Endothelial cell of umbilical vein (primary cell): ENCODE measurements around the gene NCAPG2. TPM values are rescaled to one million over a fixed set of nuclear protein-coding genes. Genes with fewer than 3 reads are reported as not detected.

Experiments
- BruUV-seq: library from RNA; stranded (reverse); fragments of 400-500 nt; replicated peaks from 2 replicates; lab custom pipeline; 2021; lab: Mats Ljungman, UMichigan
- CTCF ChIA-PET: fragments of 300-600, 350-600 bp; sonication (Branson Sonifier 250); formaldehyde crosslinking; loops from one replicate; lab custom pipeline; 2021; ENCODE audit warnings: antibody characterized with exemption, inconsistent platforms; lab: Charles Lee
- POLR2A ChIA-PET: fragments of 300-600, 350-600 bp; sonication (Branson Sonifier 250); formaldehyde crosslinking; loops from one replicate; lab custom pipeline; 2021; ENCODE audit warnings: antibody characterized with exemption, inconsistent platforms; lab: Charles Lee
- DNase-seq: peaks from one replicate; pipeline ENCODE4 v3.0.0-alpha.2; 2011; ENCODE audit warnings: low read depth, low spot score
- FAIRE-seq: peaks from 2 replicates; lab custom pipeline; 2011; peaks lifted over from hg19 to GRCh38; lab: Jason Lieb, UNC
- H2AFZ ChIP-seq: 2 replicates; pipeline ENCODE4 v1.6.0; 2012; ENCODE audit warnings: low read depth, low read length, control low read depth, inconsistent platforms
- H3K27ac ChIP-seq: 2 replicates; pipeline ENCODE4 v1.5.1; 2011; ENCODE audit warnings: low read depth, mild to moderate bottlenecking, control low read depth, low read length, moderate library complexity; ENCODE audit not compliant: insufficient read depth
- H3K27me3 ChIP-seq, 2 experiments: 2 replicates each; pipeline versions ENCODE4 v1.6.0 to v1.6.1; 2011; ENCODE audit warnings: low read length in 2 of 2, mixed read lengths in 1 of 2; ENCODE audit not compliant: control insufficient read depth in 2 of 2, insufficient read depth in 2 of 2
- H3K36me3 ChIP-seq, 2 experiments: 2 replicates in 1 of 2; 3 replicates in 1 of 2; pipeline ENCODE4 v1.5.1; 2011; ENCODE audit warnings: low read length in 2 of 2, mild to moderate bottlenecking in 1 of 2, moderate library complexity in 1 of 2; ENCODE audit not compliant: control insufficient read depth in 2 of 2, insufficient read depth in 2 of 2; ENCODE audit errors: extremely low read depth in 1 of 2
- H3K4me1 ChIP-seq: 3 replicates; pipeline ENCODE4 v1.5.1; 2011; ENCODE audit warnings: mild to moderate bottlenecking, low read length; ENCODE audit not compliant: control insufficient read depth, insufficient read depth; ENCODE audit errors: extremely low read depth
- H3K4me2 ChIP-seq: 2 replicates; pipeline ENCODE4 v1.6.1; 2011; ENCODE audit warnings: low read length, control low read depth, mixed read lengths; ENCODE audit not compliant: insufficient read depth
- H3K4me3 ChIP-seq, 3 experiments: fragments of 200-600 bp in 1 of 3; sonication (generic), shearing (Covaris generic) in 1 of 3; replicated peaks in 1 of 3; 2 replicates each; pipeline ENCODE4 v1.5.1; 2011 to 2016; ENCODE audit warnings: control low read depth in 3 of 3, low read length in 3 of 3, mild to moderate bottlenecking in 2 of 3, inconsistent platforms in 1 of 3, low read depth in 1 of 3, moderate library complexity in 1 of 3; ENCODE audit not compliant: insufficient read depth in 1 of 3
- H3K79me2 ChIP-seq: 2 replicates; pipeline ENCODE4 v1.6.0; 2012; ENCODE audit warnings: low read length, inconsistent platforms; ENCODE audit not compliant: control insufficient read depth, insufficient read depth
- H3K9ac ChIP-seq: replicated peaks from 2 replicates; pipeline ENCODE3; 2011; ENCODE audit warnings: low read length, control low read depth; ENCODE audit not compliant: insufficient read depth; ENCODE audit errors: extremely low read depth
- H3K9me1 ChIP-seq: replicated peaks from 3 replicates; pipeline ENCODE4 v1.6.0; 2011; ENCODE audit warnings: mild to moderate bottlenecking, low read length; ENCODE audit not compliant: control insufficient read depth, insufficient read depth; ENCODE audit errors: extremely low read depth
- H3K9me3 ChIP-seq: replicated peaks from 2 replicates; pipeline ENCODE4 v1.5.1; 2012; ENCODE audit warnings: low read length, inconsistent platforms; ENCODE audit not compliant: control insufficient read depth, insufficient read depth
- H4K20me1 ChIP-seq: replicated peaks from 2 replicates; pipeline ENCODE3; 2011; ENCODE audit warnings: mild to moderate bottlenecking, low read length; ENCODE audit not compliant: control insufficient read depth, insufficient read depth; ENCODE audit errors: extremely low read depth
- CTCF ChIP-seq, 2 donors: IDR thresholded peaks; 1 replicate in 1 of 2; 2 replicates in 1 of 2; pipeline ENCODE4 v1.5.1; 2011; ENCODE audit warnings: low read length in 2 of 2, mild to moderate bottlenecking in 2 of 2, moderate library complexity in 2 of 2, control low read depth in 1 of 2, inconsistent platforms in 1 of 2, low read depth in 1 of 2; ENCODE audit not compliant: insufficient read depth in 1 of 2; ENCODE audit errors: extremely low read depth in 1 of 2
- EZH2 ChIP-seq: IDR thresholded peaks from 2 replicates; pipeline ENCODE4 v1.6.1; 2012; ENCODE audit warnings: borderline replicate concordance, low read depth, mild to moderate bottlenecking, moderate library complexity, low read length, inconsistent platforms; ENCODE audit not compliant: severe bottlenecking
- FOS ChIP-seq: IDR thresholded peaks from 2 replicates; pipeline ENCODE4 v1.6.1; 2011; ENCODE audit warnings: mild to moderate bottlenecking, low read length, moderate library complexity, borderline replicate concordance; ENCODE audit not compliant: insufficient read depth
- GATA2 ChIP-seq: IDR thresholded peaks from 2 replicates; pipeline ENCODE4 v1.7.0; 2011; ENCODE audit warnings: low read depth, mild to moderate bottlenecking, moderate library complexity, mixed read lengths, low read length; ENCODE audit not compliant: insufficient read length, insufficient read depth
- JUN ChIP-seq: IDR thresholded peaks from 2 replicates; pipeline ENCODE4 v1.6.1; 2011; ENCODE audit warnings: borderline replicate concordance, low read depth; ENCODE audit not compliant: insufficient read length, insufficient read depth
- MAX ChIP-seq: IDR thresholded peaks from 2 replicates; pipeline ENCODE4 v1.6.1; 2011; ENCODE audit not compliant: insufficient read depth, insufficient read length
- MYC ChIP-seq: IDR thresholded peaks from one replicate; pipeline ENCODE4 v1.6.1; 2011; ENCODE audit warnings: mild to moderate bottlenecking, low read depth, low read length
- POLR2A ChIP-seq: IDR thresholded peaks from 2 replicates; pipeline ENCODE4 v1.6.1; 2012; ENCODE audit warnings: low read depth, mild to moderate bottlenecking, control low read depth, low read length
- POLR2AphosphoS5 ChIP-seq: IDR thresholded peaks from 2 replicates; pipeline ENCODE4 v1.6.1; 2012; ENCODE audit warnings: low read depth, mild to moderate bottlenecking, control low read depth, low read length, moderate library complexity; ENCODE audit not compliant: insufficient read depth
- dilution Hi-C: fragments of 300-500 bp; cut with MboI; formaldehyde crosslinking; loops from one replicate; pipeline ENCODE4 v1.15.0; 2019; ENCODE audit warnings: low sequenced_read_pairs; ENCODE audit not compliant: extremely low pct_ligation_motif_present
- intact Hi-C: fragments of 100-400 bp; cut with micrococcal nuclease; formaldehyde crosslinking; loops from one replicate; pipeline ENCODE4 v1.10.0; 2022
- polyA plus RNA-seq, 4 experiments: library from polyadenylated mRNA; depleted of rRNA in 3 of 4; stranded (reverse) in 3 of 4; unstranded in 1 of 4; fragments of >200 nt; gene quantifications; 2 replicates each; pipeline versions ENCODE4 v1.2.1 to v1.2.3, GENCODE V29; 2011 to 2012; ENCODE audit warnings: missing spikeins in 1 of 4
- total RNA-seq: library from RNA; stranded (reverse); gene quantifications from 2 replicates; pipeline ENCODE4 v1.2.3, GENCODE V29; 2021

NCAPG2 gene
- total and polyA plus RNA-seq, 2 donors (not counting 3 experiments of a cell fraction or from before 2014, with no cell fraction given) = 19.2 to 62.3 TPM

- POLR2A ChIA-PET = no interaction called here
- DNase-seq = no peak
Observed at GRCh38 chr7:158655931-158656441, 48.6 kb downstream of the NCAPG2 start.

More at GRCh38 chr7:158655931-158656441, 48.6 kb downstream of the NCAPG2 start:
- Histone ChIP-seq H4K20me1 (no peaks in the 10 kb centered on the region), H3K4me1 (no peaks in the 10 kb centered on the region), H3K27ac (no peak overlapping the region), H3K79me2 (no peaks in the 10 kb centered on the region), H2AFZ (no peak overlapping the region), H3K9ac (no peak overlapping the region), H3K4me2 (no peak overlapping the region), H3K9me3 (no peaks in the 10 kb centered on the region), H3K4me3 (no peak overlapping the region), H3K9me1 (no peaks in the 10 kb centered on the region), H3K27me3 (no peaks in the 10 kb centered on the region), H3K36me3 (peaks cover 6 to 14% of the 10 kb centered on the region in 2 experiments)
- no peak for TF ChIP-seq MAX
- no peak for TF ChIP-seq JUN
- no peak for TF ChIP-seq MYC
- TF ChIP-seq POLR2A = no peak
- TF ChIP-seq POLR2AphosphoS5 = no peak
- TF ChIP-seq FOS = no peak
- no peak for TF ChIP-seq CTCF (IDR thresholded peaks at IDR 0.05; ENCODE audit: extremely low read depth in 1 of 2, insufficient read depth in 1 of 2, low read depth in 1 of 2, low read length in 2 of 2)
- TF ChIP-seq GATA2 = no peak
- TF ChIP-seq EZH2 = no peak
- intact Hi-C loops = no loop called here
- no peak for FAIRE-seq
- dilution Hi-C loops = no loop called here
- no TSS peak for BruUV-seq
- CTCF ChIA-PET = interaction anchor here (0.5 to 1.4 kb wide), 3 partner anchors 9 to 13 kb away, joined by 3 to 4 read pairs (median 3); no protein-coding TSS in a partner anchor
